Lower leg skin (tissue), 3 donors: ENCODE results near the gene KATNIP.

Source experiments
- POLR2A ChIP-seq, 2 donors: fragments of 450-650 bp; IDR thresholded peaks; one replicate each; pipeline ENCODE4 v1.6.1; 2016 to 2017; ENCODE audit warnings: antibody characterized with exemption in 2 of 2, mild to moderate bottlenecking in 1 of 2, moderate library complexity in 1 of 2
- TF ChIP-seq, protein P1 (sequence below), 3 donors: fragments of 450-650 bp; IDR thresholded peaks; one replicate each; pipeline ENCODE4 v1.5.1; 2016; ENCODE audit warnings: antibody characterized with exemption in 3 of 3, mild to moderate bottlenecking in 3 of 3, moderate library complexity in 2 of 3

DNA sequence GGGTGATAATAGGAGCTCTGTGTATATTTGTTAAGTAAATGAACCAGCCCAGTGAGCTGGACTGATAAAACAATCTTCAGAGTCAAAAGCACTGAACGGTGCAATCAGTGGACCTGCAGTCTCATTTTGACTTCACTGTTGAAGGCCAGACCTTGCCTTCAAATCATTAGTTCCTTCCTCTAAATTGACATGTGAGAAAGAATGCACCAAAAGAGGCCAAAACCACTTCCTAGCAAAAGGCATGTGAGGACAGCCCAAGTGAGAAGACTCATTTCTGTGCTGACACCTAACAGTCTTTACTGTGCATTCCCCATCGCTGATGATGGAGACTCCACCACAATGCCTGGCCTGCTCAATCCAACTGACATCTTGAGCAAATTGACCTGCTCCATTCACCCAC is 10.8 kb upstream of the KATNIP start:
- TF ChIP-seq, protein P1, sequence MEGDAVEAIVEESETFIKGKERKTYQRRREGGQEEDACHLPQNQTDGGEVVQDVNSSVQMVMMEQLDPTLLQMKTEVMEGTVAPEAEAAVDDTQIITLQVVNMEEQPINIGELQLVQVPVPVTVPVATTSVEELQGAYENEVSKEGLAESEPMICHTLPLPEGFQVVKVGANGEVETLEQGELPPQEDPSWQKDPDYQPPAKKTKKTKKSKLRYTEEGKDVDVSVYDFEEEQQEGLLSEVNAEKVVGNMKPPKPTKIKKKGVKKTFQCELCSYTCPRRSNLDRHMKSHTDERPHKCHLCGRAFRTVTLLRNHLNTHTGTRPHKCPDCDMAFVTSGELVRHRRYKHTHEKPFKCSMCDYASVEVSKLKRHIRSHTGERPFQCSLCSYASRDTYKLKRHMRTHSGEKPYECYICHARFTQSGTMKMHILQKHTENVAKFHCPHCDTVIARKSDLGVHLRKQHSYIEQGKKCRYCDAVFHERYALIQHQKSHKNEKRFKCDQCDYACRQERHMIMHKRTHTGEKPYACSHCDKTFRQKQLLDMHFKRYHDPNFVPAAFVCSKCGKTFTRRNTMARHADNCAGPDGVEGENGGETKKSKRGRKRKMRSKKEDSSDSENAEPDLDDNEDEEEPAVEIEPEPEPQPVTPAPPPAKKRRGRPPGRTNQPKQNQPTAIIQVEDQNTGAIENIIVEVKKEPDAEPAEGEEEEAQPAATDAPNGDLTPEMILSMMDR (IDR thresholded peaks at IDR 0.05): no peak
- no peak for TF ChIP-seq POLR2A (IDR thresholded peaks at IDR 0.05)
